IPS DF 6.9 (cell line): ENCODE results near the gene DLGAP1.

Experiments
- DNase-seq: peaks from one replicate; pipeline ENCODE4 v3.0.0-alpha.2; 2013; ENCODE audit warnings: low read depth, low spot score
- H3K27ac ChIP-seq: one replicate; pipeline ENCODE4 v1.5.1; 2013; ENCODE audit warnings: low read length, control low read depth
- H3K27me3 ChIP-seq: 2 replicates; pipeline ENCODE4 v1.6.1; 2013; ENCODE audit warnings: mild to moderate bottlenecking, low read length; ENCODE audit not compliant: control insufficient read depth, insufficient read depth
- H3K36me3 ChIP-seq: 2 replicates; pipeline ENCODE4 v1.6.1; 2013; ENCODE audit warnings: low read length; ENCODE audit not compliant: control insufficient read depth, insufficient read depth
- H3K4me1 ChIP-seq: 2 replicates; pipeline ENCODE4 v1.6.1; 2013; ENCODE audit warnings: low read length; ENCODE audit not compliant: control insufficient read depth, insufficient read depth
- H3K4me3 ChIP-seq: 2 replicates; pipeline ENCODE4 v1.5.1; 2013; ENCODE audit warnings: mild to moderate bottlenecking, low read length
- H3K9me3 ChIP-seq: 2 replicates; pipeline ENCODE4 v1.6.1; 2013; ENCODE audit warnings: low read length, inconsistent platforms; ENCODE audit not compliant: control insufficient read depth, insufficient read depth
- WGBS: extraction: QIAGEN DNeasy Blood & Tissue Kit; methylation state at CpG from one replicate; pipeline ENCODE4 v1.1.7; 2013; ENCODE audit warnings: mixed read lengths, missing lambda C conversion rate; ENCODE audit not compliant: insufficient read length, insufficient coverage; 5-methylcytosine and 5-hydroxymethylcytosine counted together

The DLGAP1 gene

DNA sequence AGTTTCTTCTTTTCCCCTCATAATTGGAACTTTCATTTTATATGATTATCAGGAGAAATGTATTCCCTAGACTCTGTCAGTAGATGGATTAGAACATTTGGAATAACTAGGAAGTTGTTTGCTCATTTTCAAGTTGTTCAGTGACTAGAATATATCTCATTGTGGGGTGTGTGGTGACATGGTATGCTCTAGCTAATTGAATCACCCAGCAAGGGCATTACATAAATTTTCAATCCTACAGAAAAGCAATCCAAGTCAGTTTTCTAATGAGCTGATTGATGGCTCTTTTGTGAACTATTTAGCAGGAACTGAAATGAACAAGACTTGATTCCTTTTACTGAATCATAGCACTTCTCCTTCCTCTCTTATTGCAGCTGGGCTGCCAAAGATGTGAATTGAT, 543.7 kb downstream of the DLGAP1 start:
- H3K4me3 ChIP-seq: no peak overlapping the region
- no peaks in the 10 kb centered on the region for H3K27me3 ChIP-seq
- no peaks in the 10 kb centered on the region for H3K9me3 ChIP-seq
- H3K4me1 ChIP-seq: no peaks in the 10 kb centered on the region
- DNase-seq: no peak
- H3K36me3 ChIP-seq: no peaks in the 10 kb centered on the region
- no peak overlapping the region for H3K27ac ChIP-seq

DNA sequence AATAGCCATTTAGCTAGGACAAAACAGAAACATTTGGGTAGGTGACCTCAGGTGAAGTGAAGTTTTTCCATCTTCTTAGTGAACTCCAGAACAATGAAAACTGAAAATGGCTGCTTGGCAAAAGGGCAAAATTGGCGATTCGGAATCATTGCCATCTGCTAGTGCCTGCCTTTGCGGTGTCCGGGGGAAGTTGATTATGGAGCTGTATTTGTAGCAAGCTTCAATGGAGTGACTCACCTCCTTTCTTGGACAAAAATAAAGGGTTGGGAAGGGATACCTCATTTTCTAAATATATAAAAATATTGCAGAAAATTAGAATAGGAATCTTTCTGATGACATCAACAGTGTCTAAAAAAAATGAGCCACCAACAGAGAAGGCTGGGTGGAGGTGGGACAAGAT, 544.6 kb downstream of the DLGAP1 start:
- WGBS: no CpG with 5 or more reads among the region's 4 CpGs
- no peaks in the 10 kb centered on the region for H3K4me1 ChIP-seq
- no peaks in the 10 kb centered on the region for H3K36me3 ChIP-seq
- H3K27ac ChIP-seq: no peak overlapping the region
- H3K9me3 ChIP-seq: no peaks in the 10 kb centered on the region
- no peak overlapping the region for H3K4me3 ChIP-seq
- DNase-seq: no peak
- H3K27me3 ChIP-seq: no peaks in the 10 kb centered on the region

GRCh38 chr18:3907955-3908354, 547.2 kb downstream of the DLGAP1 start:
- no peaks in the 10 kb centered on the region for H3K36me3 ChIP-seq
- H3K27ac ChIP-seq: no peak overlapping the region
- H3K4me3 ChIP-seq: no peak overlapping the region
- H3K9me3 ChIP-seq: no peaks in the 10 kb centered on the region
- no peaks in the 10 kb centered on the region for H3K4me1 ChIP-seq
- no peak for DNase-seq
- H3K27me3 ChIP-seq: no peaks in the 10 kb centered on the region

DNA sequence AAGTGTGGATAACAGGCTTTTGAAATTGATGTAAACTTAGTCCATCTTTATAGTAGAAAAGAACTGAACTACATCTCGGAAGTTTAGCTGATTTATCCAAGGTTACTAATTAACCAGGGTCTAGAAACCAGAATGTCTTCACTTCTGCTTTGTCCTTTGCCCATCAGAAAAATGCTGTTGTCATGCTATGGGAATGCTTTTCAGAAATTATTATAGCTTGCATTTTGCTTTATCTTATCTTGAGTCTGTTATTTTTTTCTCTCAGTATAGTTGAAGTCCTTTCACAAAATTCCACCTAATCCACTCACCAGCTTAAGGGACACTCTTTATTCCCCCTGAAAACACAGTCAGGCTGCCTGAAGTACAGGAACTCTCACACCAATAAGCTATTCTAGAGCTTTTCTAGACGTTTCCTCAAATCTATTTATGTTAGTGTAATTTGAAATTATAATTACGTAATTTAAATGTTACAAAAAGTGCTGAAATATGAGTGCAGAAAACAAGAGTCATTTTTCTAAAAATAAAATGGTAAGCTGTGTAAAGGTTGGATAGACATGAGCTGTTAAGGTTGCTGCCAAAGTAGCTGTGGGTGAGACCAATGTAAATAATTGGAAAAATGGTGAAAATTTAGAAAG, 548.9 kb downstream of the DLGAP1 start:
- H3K27me3 ChIP-seq: no peaks in the 10 kb centered on the region
- H3K4me1 ChIP-seq: no peaks in the 10 kb centered on the region
- no peak for DNase-seq
- no peaks in the 10 kb centered on the region for H3K36me3 ChIP-seq
- no peaks in the 10 kb centered on the region for H3K9me3 ChIP-seq
- 100% methylated on average over 1 of the region's 3 CpGs for WGBS
- no peak overlapping the region for H3K4me3 ChIP-seq
- no peak overlapping the region for H3K27ac ChIP-seq

- Histone ChIP-seq H3K36me3 (no peaks in the 10 kb centered on the region), H3K27ac (no peak overlapping the region), H3K4me1 (no peaks in the 10 kb centered on the region), H3K27me3 (no peaks in the 10 kb centered on the region), H3K4me3 (no peak overlapping the region), H3K9me3 (no peaks in the 10 kb centered on the region)
- WGBS: no CpG with 5 or more reads among the region's 2 CpGs
- no peak for DNase-seq
Observed at GRCh38 chr18:3903337-3903736, 551.8 kb downstream of the DLGAP1 start.

DNA sequence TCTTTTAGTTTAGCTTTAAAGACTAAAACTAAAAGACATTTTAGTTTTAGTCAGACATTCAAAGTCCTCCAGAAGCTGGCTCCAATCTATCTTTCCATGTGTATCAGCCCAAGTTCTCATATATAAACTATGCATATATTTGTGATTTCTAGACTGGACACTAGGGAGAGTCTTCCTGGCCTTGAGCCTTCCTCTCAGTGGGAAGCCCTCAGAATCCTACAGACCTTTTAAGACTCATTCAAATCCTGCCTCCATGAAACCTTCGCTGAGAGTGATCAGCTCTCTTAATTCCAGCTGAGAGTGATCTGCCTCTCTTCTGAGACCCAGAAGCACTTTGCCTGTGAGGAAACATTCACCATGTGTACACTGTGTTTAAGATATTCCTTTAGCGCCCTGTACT, 552.4 kb downstream of the DLGAP1 start:
- no peak for DNase-seq
- Histone ChIP-seq H3K4me3 (no peak overlapping the region), H3K9me3 (no peaks in the 10 kb centered on the region), H3K36me3 (no peaks in the 10 kb centered on the region), H3K4me1 (no peaks in the 10 kb centered on the region), H3K27me3 (no peaks in the 10 kb centered on the region), H3K27ac (no peak overlapping the region)
- WGBS: no CpG with 5 or more reads among the region's 2 CpGs

DNA sequence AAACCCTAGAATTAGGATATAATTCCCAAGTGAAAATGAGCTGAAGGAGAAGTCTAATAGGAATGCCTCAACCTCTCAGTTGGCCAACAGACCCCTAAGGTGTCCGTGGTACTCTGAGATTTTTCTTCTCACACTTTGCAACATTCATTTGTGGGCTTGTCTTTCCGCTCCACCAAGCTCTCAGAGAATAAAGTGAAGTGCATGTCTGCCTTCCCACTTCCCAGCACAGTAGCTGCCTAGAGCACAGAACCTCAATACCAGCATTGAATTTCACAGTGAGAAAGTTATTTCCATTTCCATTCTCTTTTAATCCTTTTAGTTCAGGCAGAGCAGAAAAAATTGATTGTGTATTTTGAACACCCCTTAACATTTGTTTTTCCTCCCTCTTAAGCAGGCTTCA, 553.3 kb downstream of the DLGAP1 start:
- Histone ChIP-seq H3K27ac (no peak overlapping the region), H3K4me1 (no peaks in the 10 kb centered on the region), H3K9me3 (no peaks in the 10 kb centered on the region), H3K4me3 (no peak overlapping the region), H3K36me3 (no peaks in the 10 kb centered on the region), H3K27me3 (no peaks in the 10 kb centered on the region)
- DNase-seq: no peak
- WGBS: no CpG with 5 or more reads among the region's 2 CpGs

DNA sequence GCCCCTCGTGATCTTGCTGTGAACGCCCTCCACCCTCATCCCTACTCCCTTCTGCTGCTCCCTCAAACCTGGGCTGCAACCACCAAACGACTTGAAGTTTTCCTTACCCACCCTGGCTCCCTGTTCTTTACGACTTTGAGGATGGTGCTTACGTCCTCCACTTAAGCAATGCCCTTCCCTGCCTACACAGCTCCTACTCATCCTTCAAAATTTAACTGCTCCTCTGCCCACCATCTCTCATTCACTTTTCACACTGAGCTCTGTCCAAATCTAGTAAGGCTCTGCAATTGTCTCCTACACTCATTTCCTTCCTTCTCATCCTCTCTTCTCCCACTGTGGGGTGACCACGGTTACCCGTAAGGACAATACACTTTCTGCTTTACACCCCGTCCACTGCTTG, 554.1 kb downstream of the DLGAP1 start:
- no CpG with 5 or more reads among the region's 8 CpGs for WGBS
- Histone ChIP-seq H3K36me3 (no peaks in the 10 kb centered on the region), H3K27me3 (no peaks in the 10 kb centered on the region), H3K4me1 (no peaks in the 10 kb centered on the region), H3K27ac (no peak overlapping the region), H3K9me3 (no peaks in the 10 kb centered on the region), H3K4me3 (no peak overlapping the region)
- no peak for DNase-seq

DNA sequence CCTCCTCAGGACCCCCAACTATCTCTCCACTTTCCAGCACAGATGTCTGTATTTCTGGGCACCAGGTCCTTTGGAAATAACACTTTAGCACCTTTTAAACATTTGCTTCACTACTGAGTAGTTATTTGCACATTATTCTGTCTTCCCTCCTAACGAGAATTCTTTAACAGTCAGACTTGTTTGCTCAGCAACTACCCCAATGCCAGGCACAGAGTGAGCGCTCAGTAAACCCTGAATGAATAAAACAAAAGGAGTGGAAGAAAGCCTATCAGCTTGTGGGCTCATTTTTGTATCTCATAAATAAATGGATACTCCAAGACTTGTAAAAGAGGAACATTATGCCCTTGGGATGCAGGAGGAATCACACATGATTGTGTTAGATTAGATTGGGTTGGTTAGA, 554.8 kb downstream of the DLGAP1 start:
- no peaks in the 10 kb centered on the region for H3K4me1 ChIP-seq
- H3K27me3 ChIP-seq: no peaks in the 10 kb centered on the region
- whole genome bisulfite sequencing: no CpG with 5 or more reads among the region's 2 CpGs
- H3K36me3 ChIP-seq: no peaks in the 10 kb centered on the region
- H3K9me3 ChIP-seq: no peaks in the 10 kb centered on the region
- DNase-seq: no peak
- no peak overlapping the region for H3K27ac ChIP-seq
- no peak overlapping the region for H3K4me3 ChIP-seq

DNA sequence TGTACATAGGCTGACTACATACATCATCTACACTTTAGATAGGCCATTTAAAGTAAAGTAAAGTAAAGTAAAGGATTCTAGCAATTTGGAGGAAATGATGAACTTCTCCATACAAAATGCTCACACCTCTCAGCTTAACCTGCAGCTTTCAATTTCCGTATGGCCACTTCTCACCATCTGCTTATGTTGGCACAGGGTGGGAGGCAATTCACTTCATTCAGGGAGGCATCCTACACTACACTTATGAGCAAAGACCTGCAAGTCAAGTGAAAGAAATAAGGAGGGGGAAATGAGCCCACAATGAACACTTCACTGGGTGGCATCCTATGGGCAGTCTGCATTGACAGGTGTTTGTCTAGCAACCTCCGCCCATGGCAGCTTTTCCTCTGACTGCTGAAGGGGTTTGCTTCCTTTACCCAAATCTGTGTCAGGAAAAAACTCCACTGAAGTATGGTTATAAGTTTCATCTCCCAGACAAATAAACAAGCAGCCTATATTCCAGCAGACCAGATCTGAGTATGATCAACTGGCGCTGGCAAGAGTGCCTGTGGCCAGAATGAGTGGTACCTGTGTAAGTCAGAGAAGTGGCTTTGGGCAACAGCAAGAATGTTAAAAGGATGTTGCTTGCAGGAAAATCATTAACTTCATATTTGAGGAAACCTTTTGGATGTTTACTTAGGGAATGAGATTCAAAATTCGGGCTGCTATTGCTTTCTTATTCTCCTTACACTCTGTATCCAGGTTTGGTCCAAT, 556.1 kb downstream of the DLGAP1 start:
- no CpG with 5 or more reads among the region's 4 CpGs for WGBS

DNA sequence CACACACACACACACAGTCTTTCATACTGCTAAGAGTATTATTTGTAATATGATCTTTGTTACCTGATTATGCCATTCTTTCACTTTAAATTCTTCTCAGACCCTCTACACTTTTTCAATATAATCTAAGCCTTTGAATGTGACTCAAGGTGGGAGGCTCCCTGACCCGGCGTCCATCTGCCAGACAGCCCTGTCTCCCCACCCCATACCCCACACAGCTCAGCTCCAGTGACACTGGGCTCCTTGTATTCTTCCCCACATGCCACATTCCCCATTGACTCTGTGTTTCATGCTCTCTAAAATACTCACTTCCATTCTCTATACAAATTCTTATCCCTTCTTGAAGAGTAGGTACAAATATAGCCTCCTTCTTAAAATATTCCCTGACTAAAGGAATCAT, 563.0 kb downstream of the DLGAP1 start:
- H3K27me3 ChIP-seq: no peaks in the 10 kb centered on the region
- no peak overlapping the region for H3K27ac ChIP-seq
- no peaks in the 10 kb centered on the region for H3K4me1 ChIP-seq
- H3K9me3 ChIP-seq: no peaks in the 10 kb centered on the region
- no peaks in the 10 kb centered on the region for H3K36me3 ChIP-seq
- no CpG with 5 or more reads among the region's 2 CpGs for WGBS
- DNase-seq: no peak
- no peak overlapping the region for H3K4me3 ChIP-seq

More for the DNA sequence above, 556.1 kb downstream of the DLGAP1 start:
- Histone ChIP-seq H3K27me3 (no peaks in the 10 kb centered on the region), H3K4me3 (no peak overlapping the region), H3K27ac (no peak overlapping the region), H3K9me3 (no peaks in the 10 kb centered on the region), H3K4me1 (no peaks in the 10 kb centered on the region), H3K36me3 (no peaks in the 10 kb centered on the region)
- DNase-seq: no peak
